ENCODE results near the gene UBL4B. TPM values are rescaled to one million over a fixed set of nuclear protein-coding genes. Genes with fewer than 3 reads are reported as not detected.
"Not testable (repeated sequence)": the region's sequence is repeated elsewhere in the genome, so short reads cannot be mapped to it uniquely, and the experiment has no call there.

The UBL4B gene
- polyA plus RNA-seq, 1 donor (not counting 4 experiments of a cell fraction or from before 2014, with no cell fraction given) = not detected

DNA sequence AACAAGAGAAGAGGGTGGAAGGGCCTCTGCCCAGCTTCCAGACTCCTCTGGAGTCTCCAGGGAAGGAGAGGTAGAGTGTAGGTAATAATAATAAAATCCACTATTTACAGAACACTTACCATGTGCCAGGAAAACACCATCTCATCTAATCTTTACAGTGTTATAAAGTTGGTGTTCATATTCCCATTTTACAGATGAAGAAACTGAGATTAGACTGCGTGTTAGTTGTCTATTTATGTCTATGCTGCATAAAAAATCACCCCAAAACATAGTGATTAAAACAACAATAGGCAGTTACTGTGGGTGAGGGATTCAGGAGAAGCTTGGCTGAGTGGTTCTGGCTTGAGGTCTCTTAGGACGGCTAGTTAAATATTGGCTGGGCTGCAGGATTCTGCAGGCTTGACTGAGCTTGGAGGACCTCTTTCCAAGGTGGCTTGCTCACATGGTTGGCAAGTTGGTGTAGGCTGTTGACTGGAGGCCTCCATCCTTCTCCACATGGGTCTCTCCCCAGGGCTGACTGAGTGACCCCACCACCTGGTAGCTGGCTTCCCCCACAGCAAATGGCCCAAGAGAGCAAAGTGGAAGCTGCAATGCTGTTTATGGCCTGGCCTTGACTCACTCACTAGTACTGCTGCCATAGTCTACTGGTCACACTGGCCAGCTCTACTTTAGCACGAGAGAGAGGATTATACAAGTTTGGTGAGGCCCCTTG lies 35.3 kb upstream of the UBL4B start:
- DNase-seq (ENCODE audit: low read depth, low spot score) = no peak
- dilution Hi-C loops (cut with MboI; ENCODE audit: extremely low pct_ligation_motif_present, low sequenced_read_pairs) = no loop called here
- no peak overlapping the region for H3K27ac ChIP-seq (ENCODE audit: control insufficient read depth, insufficient read depth, low read length)
- H3K79me2 ChIP-seq (ENCODE audit: control insufficient read depth, insufficient read depth, low read length) = no peaks in the 10 kb centered on the region
- no peaks in the 10 kb centered on the region for H3K4me1 ChIP-seq (ENCODE audit: control insufficient read depth, extremely low read depth, insufficient read depth, low read length)
- H3K9me3 ChIP-seq (ENCODE audit: control insufficient read depth, low read depth, low read length) = no peaks in the 10 kb centered on the region
- FAIRE-seq = no peak
- H3K4me3 ChIP-seq (ENCODE audit: control insufficient read depth in 2 of 3, extremely low read depth in 1 of 3, insufficient read depth in 2 of 3, low read depth in 1 of 3, low read length in 3 of 3) = no peak overlapping the region
- no peak for TF ChIP-seq EZH2 (IDR thresholded peaks at IDR 0.05; ENCODE audit: low read length)
- TF ChIP-seq, protein P1, sequence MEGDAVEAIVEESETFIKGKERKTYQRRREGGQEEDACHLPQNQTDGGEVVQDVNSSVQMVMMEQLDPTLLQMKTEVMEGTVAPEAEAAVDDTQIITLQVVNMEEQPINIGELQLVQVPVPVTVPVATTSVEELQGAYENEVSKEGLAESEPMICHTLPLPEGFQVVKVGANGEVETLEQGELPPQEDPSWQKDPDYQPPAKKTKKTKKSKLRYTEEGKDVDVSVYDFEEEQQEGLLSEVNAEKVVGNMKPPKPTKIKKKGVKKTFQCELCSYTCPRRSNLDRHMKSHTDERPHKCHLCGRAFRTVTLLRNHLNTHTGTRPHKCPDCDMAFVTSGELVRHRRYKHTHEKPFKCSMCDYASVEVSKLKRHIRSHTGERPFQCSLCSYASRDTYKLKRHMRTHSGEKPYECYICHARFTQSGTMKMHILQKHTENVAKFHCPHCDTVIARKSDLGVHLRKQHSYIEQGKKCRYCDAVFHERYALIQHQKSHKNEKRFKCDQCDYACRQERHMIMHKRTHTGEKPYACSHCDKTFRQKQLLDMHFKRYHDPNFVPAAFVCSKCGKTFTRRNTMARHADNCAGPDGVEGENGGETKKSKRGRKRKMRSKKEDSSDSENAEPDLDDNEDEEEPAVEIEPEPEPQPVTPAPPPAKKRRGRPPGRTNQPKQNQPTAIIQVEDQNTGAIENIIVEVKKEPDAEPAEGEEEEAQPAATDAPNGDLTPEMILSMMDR (optimal IDR thresholded peaks at IDR 0.05 in 1 of 3, IDR thresholded peaks at IDR 0.05 in 1 of 3, conservative IDR thresholded peaks at IDR 0.05 in 1 of 3; ENCODE audit: extremely low read depth in 1 of 3, insufficient read depth in 2 of 3, low read length in 3 of 3) = no peak
- no peaks in the 10 kb centered on the region for H3K9me1 ChIP-seq (ENCODE audit: control insufficient read depth, extremely low read depth, insufficient read depth, low read length)
- H3K27me3 ChIP-seq (ENCODE audit: control insufficient read depth, extremely low read depth, insufficient read depth, low read length) = peaks cover 32% of the 10 kb centered on the region
- no peak overlapping the region for H3K9ac ChIP-seq (ENCODE audit: control insufficient read depth, extremely low read depth, insufficient read depth, low read length)
- no peak overlapping the region for H2AFZ ChIP-seq (ENCODE audit: control insufficient read depth, low read length)
- H3K4me2 ChIP-seq (ENCODE audit: control insufficient read depth, extremely low read depth, insufficient read depth, low read depth, low read length) = no peak overlapping the region
- H4K20me1 ChIP-seq (ENCODE audit: control insufficient read depth, extremely low read depth, insufficient read depth, low read length) = no peaks in the 10 kb centered on the region
- no peaks in the 10 kb centered on the region for H3K36me3 ChIP-seq (ENCODE audit: control insufficient read depth in 2 of 2, extremely low read depth in 1 of 2, insufficient read depth in 2 of 2, low read length in 2 of 2)

DNA sequence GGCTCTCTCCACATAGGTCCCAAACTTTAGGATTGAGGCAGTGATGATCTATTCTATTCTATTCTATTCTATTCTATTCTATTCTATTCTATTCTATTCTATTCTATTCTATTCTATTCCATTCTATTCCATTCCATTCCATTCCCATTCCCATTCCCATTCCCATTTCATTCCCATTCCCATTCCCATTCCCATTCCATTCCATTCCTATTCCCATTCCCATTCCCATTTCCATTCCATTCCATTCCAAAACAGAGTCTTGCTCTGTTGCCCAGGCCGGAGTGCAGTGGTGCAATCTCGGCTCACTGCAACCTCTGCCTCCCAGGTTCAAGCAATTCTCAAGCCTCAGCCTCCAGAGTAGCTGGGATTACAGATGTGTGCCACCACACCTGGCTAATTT lies 32.2 kb upstream of the UBL4B start:
- H3K4me1 ChIP-seq (ENCODE audit: control insufficient read depth, extremely low read depth, insufficient read depth, low read length); H3K4me2 ChIP-seq (ENCODE audit: control insufficient read depth, extremely low read depth, insufficient read depth, low read depth, low read length); FAIRE-seq; DNase-seq (ENCODE audit: low read depth, low spot score); H3K9me3 ChIP-seq (ENCODE audit: control insufficient read depth, low read depth, low read length); H3K9ac ChIP-seq (ENCODE audit: control insufficient read depth, extremely low read depth, insufficient read depth, low read length); H3K4me3 ChIP-seq (ENCODE audit: control insufficient read depth in 2 of 3, extremely low read depth in 1 of 3, insufficient read depth in 2 of 3, low read depth in 1 of 3, low read length in 3 of 3); H3K79me2 ChIP-seq (ENCODE audit: control insufficient read depth, insufficient read depth, low read length); H3K27ac ChIP-seq (ENCODE audit: control insufficient read depth, insufficient read depth, low read length); H4K20me1 ChIP-seq (ENCODE audit: control insufficient read depth, extremely low read depth, insufficient read depth, low read length); H3K9me1 ChIP-seq (ENCODE audit: control insufficient read depth, extremely low read depth, insufficient read depth, low read length); H2AFZ ChIP-seq (ENCODE audit: control insufficient read depth, low read length); dilution Hi-C loops (cut with MboI; ENCODE audit: extremely low pct_ligation_motif_present, low sequenced_read_pairs); H3K36me3 ChIP-seq (ENCODE audit: control insufficient read depth in 2 of 2, extremely low read depth in 1 of 2, insufficient read depth in 2 of 2, low read length in 2 of 2): not testable (repeated sequence)
- peaks cover 41% of the 10 kb centered on the region for H3K27me3 ChIP-seq (ENCODE audit: control insufficient read depth, extremely low read depth, insufficient read depth, low read length)

DNA sequence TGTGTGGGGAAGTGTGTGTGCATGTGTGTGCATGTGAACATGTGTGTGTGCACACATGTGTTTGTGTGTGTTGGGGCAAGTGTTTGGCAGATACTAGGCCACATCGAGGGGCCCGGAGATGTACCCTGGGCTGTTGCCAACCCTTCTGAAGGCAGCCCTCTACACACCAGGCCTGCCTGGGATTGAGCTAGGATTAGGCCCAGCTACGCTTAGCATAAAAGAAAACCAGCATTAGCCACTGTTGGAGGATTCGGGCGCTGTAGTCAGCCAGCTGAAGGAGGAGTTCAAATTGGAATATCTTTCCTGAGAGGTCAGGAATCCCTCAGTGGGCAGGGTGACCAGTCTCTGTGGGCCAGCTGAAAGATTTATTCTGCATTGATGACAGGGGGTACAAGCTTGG lies 31.2 kb upstream of the UBL4B start:
- H4K20me1 ChIP-seq (ENCODE audit: control insufficient read depth, extremely low read depth, insufficient read depth, low read length) = no peaks in the 10 kb centered on the region
- no peak for TF ChIP-seq EZH2 (IDR thresholded peaks at IDR 0.05; ENCODE audit: low read length)
- TF ChIP-seq, protein P1 (optimal IDR thresholded peaks at IDR 0.05 in 1 of 3, IDR thresholded peaks at IDR 0.05 in 1 of 3, conservative IDR thresholded peaks at IDR 0.05 in 1 of 3; ENCODE audit: extremely low read depth in 1 of 3, insufficient read depth in 2 of 3, low read length in 3 of 3) = no peak
- peaks cover 43% of the 10 kb centered on the region for H3K27me3 ChIP-seq (ENCODE audit: control insufficient read depth, extremely low read depth, insufficient read depth, low read length)
- H3K4me2 ChIP-seq (ENCODE audit: control insufficient read depth, extremely low read depth, insufficient read depth, low read depth, low read length) = no peak overlapping the region
- no peaks in the 10 kb centered on the region for H3K9me3 ChIP-seq (ENCODE audit: control insufficient read depth, low read depth, low read length)
- H3K79me2 ChIP-seq (ENCODE audit: control insufficient read depth, insufficient read depth, low read length) = no peaks in the 10 kb centered on the region
- FAIRE-seq (no peak), DNase-seq (ENCODE audit: low read depth, low spot score) (no peak)
- H3K36me3 ChIP-seq (ENCODE audit: control insufficient read depth in 2 of 2, extremely low read depth in 1 of 2, insufficient read depth in 2 of 2, low read length in 2 of 2) = no peaks in the 10 kb centered on the region
- peaks cover 6% of the 10 kb centered on the region for H3K4me1 ChIP-seq (ENCODE audit: control insufficient read depth, extremely low read depth, insufficient read depth, low read length)
- no peaks in the 10 kb centered on the region for H3K9me1 ChIP-seq (ENCODE audit: control insufficient read depth, extremely low read depth, insufficient read depth, low read length)
- H2AFZ ChIP-seq (ENCODE audit: control insufficient read depth, low read length) = no peak overlapping the region
- no peak overlapping the region for H3K9ac ChIP-seq (ENCODE audit: control insufficient read depth, extremely low read depth, insufficient read depth, low read length)
- dilution Hi-C loops (cut with MboI; ENCODE audit: extremely low pct_ligation_motif_present, low sequenced_read_pairs) = no loop called here
- no peak overlapping the region for H3K27ac ChIP-seq (ENCODE audit: control insufficient read depth, insufficient read depth, low read length)
- H3K4me3 ChIP-seq (ENCODE audit: control insufficient read depth in 2 of 3, extremely low read depth in 1 of 3, insufficient read depth in 2 of 3, low read depth in 1 of 3, low read length in 3 of 3) = no peak overlapping the region

Data from keratinocyte (primary cell).